ENCODE data around the gene EXOSC2. TPM values are rescaled to one million over a fixed set of nuclear protein-coding genes. Genes with fewer than 3 reads are reported as not detected.
A peak's percentile ranks its signal among the peaks of the same experiment; 100 is the strongest.

The EXOSC2 gene
- total and polyA plus RNA-seq, 2 of the 8 experiments (the other 6 are each of a cell fraction or from before 2014, with no cell fraction given): 47.8 to 93.6 TPM

DNA sequence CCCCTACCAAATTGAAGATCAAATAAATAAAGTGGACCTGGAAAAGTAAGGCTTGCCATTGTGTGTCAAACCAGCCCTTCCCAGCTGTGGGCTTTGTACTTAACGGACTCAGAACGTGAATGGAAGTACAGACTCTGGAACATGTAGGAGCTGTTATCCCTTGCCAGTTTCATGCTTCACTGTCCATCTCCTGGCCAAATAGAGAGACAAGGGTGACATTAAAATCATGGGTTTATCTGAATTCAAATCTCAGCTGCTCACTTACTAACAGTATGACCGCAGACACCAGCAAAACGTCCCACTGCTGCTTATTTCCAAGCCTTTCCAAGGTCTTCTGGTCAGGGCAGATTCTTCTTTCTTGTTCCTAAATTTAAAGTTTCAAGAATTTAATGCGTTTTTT is 52.2 kb downstream of the EXOSC2 start:
- POLR2A ChIA-PET (ENCODE audit: partially characterized antibody): interaction anchor here (0.6 to 1.4 kb wide), 2 partner anchors 11 to 91 kb away, joined by 5 read pairs; no protein-coding TSS in a partner anchor
- 82% methylated on average over 5 of the region's 5 CpGs; no CpG with 5 or more reads in 1 of the 2 experiments for WGBS, 2 experiments (ENCODE audit: extremely low coverage in 1 of 2, insufficient coverage in 1 of 2, insufficient read length in 1 of 2, insufficient replicate concordance in 2 of 2, low coverage in 1 of 2, low lambda C conversion rate in 2 of 2, missing lambda C conversion rate in 1 of 2)
- Histone ChIP-seq H3K4me3 (ENCODE audit: extremely low read depth in 1 of 4, insufficient read depth in 2 of 4, low read depth in 3 of 4, low read length in 4 of 4) (no peak overlapping the region), H2AFZ (ENCODE audit: low read length) (no peak overlapping the region), H4K8ac (ENCODE audit: extremely low read depth, insufficient read depth, low read length) (no peak overlapping the region), H2BK20ac (ENCODE audit: low read length) (no peak overlapping the region), H2AK5ac (ENCODE audit: low read depth, low read length) (no peak overlapping the region), H3K9me3 (ENCODE audit: insufficient read depth in 2 of 2, low read depth in 1 of 2, low read length in 1 of 2) (no peaks in the 10 kb centered on the region), H3K23me2 (ENCODE audit: low read depth, low read length) (no peaks in the 10 kb centered on the region), H2BK15ac (ENCODE audit: low read length) (no peak overlapping the region), H2BK5ac (ENCODE audit: low read depth, low read length) (no peak overlapping the region), H4K91ac (replicated peaks; ENCODE audit: insufficient read length, low read length) (no peak overlapping the region), H3K4ac (replicated peaks; ENCODE audit: insufficient read length, low read depth, low read length) (no peak overlapping the region), H3K79me2 (ENCODE audit: control insufficient read depth in 1 of 2, insufficient read depth in 2 of 2, low read length in 2 of 2) (peaks cover 4 to 45% of the 10 kb centered on the region in 2 experiments), H4K20me1 (replicated peaks in 1 of 2; ENCODE audit: control insufficient read depth in 1 of 2, insufficient read depth in 2 of 2, low read length in 2 of 2) (peaks cover 0 to 2% of the 10 kb centered on the region in 2 experiments), H3K27me3 (replicated peaks in 1 of 4; ENCODE audit: control insufficient read depth in 3 of 4, extremely low read depth in 1 of 4, insufficient read depth in 3 of 4, low read length in 3 of 4) (no peaks in the 10 kb centered on the region), H3K9ac (replicated peaks in 1 of 4; ENCODE audit: extremely low read depth in 1 of 4, low read depth in 3 of 4, low read length in 3 of 4) (no peak overlapping the region), H3K56ac (replicated peaks; ENCODE audit: insufficient read length, low read depth, low read length) (no peak overlapping the region), H3K14ac (ENCODE audit: insufficient read length) (no peak overlapping the region), H3K27ac (ENCODE audit: low read depth, low read length) (no peak overlapping the region), H2BK12ac (ENCODE audit: low read depth, low read length) (no peak overlapping the region), H3K18ac (ENCODE audit: extremely low read depth, low read length) (peak overlapping the region; percentile 21; the same call in 1 of the 2 replicates), H2BK120ac (replicated peaks; ENCODE audit: low read depth, low read length) (no peak overlapping the region), H3K4me2 (ENCODE audit: insufficient read depth in 1 of 2, low read depth in 2 of 2, low read length in 2 of 2) (no peak overlapping the region), H3K23ac (ENCODE audit: insufficient read length) (no peak overlapping the region), H3K4me1 (replicated peaks in 1 of 4; ENCODE audit: control insufficient read depth in 3 of 4, insufficient read depth in 4 of 4, low read length in 3 of 4) (peaks cover 0 to 3% (median 2%) of the 10 kb centered on the region in 4 experiments; a peak in 2 of 7 replicates), H3K79me1 (ENCODE audit: low read depth, low read length) (peaks cover 7% of the 10 kb centered on the region; the same call in 1 of the 2 replicates), H4K5ac (ENCODE audit: insufficient read length, low read depth, low read length) (no peak overlapping the region), H3K36me3 (ENCODE audit: control insufficient read depth in 2 of 4, insufficient read depth in 4 of 4, low read length in 3 of 4) (no peaks in the 10 kb centered on the region)
- DNase-seq (ENCODE audit: low read depth in 1 of 2, low spot score in 2 of 2) (no peak), FAIRE-seq (no peak)
- CTCF ChIA-PET (ENCODE audit: partially characterized antibody): interaction anchor here (0.6 to 1.0 kb wide), 3 partner anchors 15 to 485 kb away, joined by 3 to 4 read pairs (median 3); no protein-coding TSS in a partner anchor
- no peak for TF ChIP-seq SIRT6 (IDR thresholded peaks at IDR 0.05; ENCODE audit: low read length)
- no peak for TF ChIP-seq FOSL1 (IDR thresholded peaks at IDR 0.05; ENCODE audit: insufficient read depth, low read depth, low read length)
- TF ChIP-seq RFX5 (IDR thresholded peaks at IDR 0.05; ENCODE audit: borderline replicate concordance, low read depth, low read length): no peak
- TF ChIP-seq KDM4A (IDR thresholded peaks at IDR 0.05; ENCODE audit: low read depth, low read length, severe bottlenecking): no peak
- no peak for TF ChIP-seq ATF2 (IDR thresholded peaks at IDR 0.05; ENCODE audit: low read length)

Data from H1 (cell line).